Stimulated activated CD4-positive, alpha-beta T cell treated with anti-CD3 and anti-CD28 coated beads, TNF-alpha, amount 100 ng/mL, for 1 hour (primary cell): ENCODE measurements around the gene INPP5A.
"Not testable (repeated sequence)": the region's sequence is repeated elsewhere in the genome, so short reads cannot be mapped to it uniquely, and the experiment has no call there.

Source experiments
- DNase-seq, 3 donors: peaks; one replicate each; pipeline ENCODE4 v3.0.0-alpha.2; 2020; ENCODE audit warnings: low read depth in 3 of 3, low spot score in 1 of 3

The INPP5A gene

DNA sequence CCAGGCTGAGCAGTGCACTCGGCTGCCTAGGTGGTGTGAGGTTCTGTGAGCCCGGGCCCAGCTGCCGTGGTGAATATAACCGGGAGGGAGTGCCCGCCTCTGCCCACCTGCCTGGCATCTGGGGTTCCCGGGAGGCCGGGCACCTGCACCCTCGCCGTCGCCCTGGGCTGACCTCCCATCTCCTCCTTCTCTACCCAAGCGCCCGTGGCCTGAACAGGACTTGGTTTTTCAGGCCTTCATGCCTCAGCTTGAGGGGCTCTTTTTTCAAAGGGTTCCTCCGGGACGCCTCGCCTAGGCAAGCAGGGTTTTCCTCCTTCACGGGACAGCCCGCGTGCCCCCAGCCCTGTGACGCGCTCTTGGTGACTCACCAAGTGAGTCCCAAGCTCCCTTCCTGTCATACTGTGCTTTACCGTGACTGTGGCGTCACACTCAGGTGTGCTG is 9.9 kb downstream of the INPP5A start:
- no peak for DNase-seq

DNA sequence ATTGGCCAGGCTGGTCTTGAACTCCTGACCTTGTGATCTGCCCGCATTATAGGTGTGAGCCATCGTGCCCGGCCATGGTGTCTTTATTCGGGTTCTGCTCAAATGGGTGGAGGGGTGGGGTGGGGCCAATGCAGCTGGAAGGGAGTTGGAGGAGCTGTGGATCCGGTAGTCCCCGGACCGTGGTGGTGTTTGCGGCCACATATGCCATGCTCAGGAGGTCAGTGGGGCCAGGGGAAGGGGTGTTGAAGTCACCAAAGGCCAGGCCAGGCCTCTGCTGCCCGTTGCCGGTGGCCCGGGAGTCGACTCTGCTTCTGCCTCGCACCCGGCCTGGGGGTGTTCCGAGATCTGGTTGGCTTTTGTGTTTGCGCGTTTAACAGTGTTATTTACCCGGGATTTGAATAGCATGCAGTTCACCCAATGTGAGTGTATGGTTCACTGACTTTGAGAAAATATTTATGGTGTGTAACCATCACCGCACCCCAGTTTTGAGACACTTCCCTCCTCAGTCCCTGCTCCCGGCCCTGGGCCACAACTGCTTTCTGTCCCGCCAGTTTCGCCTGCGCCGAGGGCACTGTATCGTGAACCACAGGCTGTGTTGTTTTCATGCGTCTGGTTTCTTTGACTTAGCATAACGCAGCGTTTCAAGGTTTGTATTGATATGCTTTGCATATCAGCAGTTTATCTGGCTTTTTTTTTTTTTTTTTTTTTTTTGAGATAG is 10.7 kb downstream of the INPP5A start:
- no peak for DNase-seq

DNA sequence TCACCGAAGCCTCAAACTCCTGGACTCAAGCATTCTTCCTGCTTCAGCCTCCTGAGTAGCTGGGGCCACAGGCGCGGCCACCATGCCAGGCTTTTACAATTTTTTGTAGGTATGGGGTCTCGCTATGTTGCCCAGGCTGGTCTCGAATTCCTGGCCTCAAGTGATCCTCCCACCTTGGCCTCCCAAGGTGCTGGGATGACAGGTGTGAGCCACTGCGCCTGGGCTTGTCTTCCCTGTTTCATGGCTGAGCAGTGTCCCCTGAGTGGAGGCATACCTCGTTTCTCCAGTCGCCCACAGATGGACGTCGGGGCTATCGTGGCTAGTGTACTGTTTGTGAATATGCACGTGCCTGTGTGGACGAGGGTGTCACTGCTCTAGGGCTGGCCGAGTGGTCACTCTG is 11.3 kb downstream of the INPP5A start:
- DNase-seq: no peak

DNA sequence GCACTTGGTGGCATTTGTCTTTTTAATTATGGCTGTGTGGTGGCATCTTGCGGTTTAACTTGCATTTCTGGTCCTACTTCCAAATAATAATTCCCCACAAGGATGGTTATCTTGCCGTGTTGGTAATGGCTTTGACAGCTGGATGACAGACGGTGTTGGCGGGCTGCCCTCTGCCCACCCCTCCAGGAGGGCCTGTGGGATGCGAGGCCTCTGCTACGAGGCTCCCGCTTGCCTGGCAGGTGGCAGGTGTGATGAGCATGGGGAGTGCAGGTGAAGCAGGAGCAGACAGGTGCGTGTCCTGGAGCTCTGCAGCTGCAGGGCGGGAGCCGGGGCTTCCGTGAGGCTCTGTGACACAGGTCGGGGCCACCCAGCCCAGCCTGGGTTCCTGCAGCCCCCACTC is 11.8 kb downstream of the INPP5A start:
- DNase-seq: no peak

DNA sequence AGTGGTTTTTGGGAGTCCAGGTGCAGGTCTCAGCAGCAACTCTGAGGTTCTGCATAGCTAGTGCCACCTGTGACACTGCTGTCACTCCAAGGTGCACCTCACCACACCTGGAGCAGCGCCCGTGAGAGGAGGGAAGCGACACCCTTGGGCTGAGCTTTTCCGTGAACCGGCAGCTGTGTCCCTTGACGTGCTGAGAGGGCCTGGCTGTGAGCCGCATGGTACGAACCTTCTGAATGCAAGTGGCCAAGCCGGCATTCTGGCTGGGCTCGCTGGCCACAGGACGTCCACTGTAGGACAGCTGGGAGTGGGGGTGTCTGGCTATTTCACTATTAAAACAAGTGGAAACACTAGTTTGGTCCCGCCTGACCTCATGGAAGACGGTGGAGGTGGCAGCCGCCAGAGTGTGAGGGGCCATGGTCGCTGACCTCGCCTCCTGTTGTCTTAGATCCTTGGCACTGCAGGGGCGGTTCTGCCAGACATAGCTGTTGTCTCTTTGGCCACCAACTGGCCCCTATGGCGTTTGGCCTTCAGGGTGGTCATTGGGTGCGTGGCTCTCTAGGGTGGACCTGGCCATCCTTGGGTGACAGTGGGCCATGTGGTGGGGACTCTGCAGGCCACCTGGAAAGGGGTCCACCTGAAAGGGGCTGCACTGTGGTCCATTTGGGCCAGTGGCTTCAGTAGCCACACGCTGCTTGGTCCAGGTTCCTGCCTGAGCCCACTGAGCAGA is 12.9 kb downstream of the INPP5A start:
- DNase-seq: no peak

DNA sequence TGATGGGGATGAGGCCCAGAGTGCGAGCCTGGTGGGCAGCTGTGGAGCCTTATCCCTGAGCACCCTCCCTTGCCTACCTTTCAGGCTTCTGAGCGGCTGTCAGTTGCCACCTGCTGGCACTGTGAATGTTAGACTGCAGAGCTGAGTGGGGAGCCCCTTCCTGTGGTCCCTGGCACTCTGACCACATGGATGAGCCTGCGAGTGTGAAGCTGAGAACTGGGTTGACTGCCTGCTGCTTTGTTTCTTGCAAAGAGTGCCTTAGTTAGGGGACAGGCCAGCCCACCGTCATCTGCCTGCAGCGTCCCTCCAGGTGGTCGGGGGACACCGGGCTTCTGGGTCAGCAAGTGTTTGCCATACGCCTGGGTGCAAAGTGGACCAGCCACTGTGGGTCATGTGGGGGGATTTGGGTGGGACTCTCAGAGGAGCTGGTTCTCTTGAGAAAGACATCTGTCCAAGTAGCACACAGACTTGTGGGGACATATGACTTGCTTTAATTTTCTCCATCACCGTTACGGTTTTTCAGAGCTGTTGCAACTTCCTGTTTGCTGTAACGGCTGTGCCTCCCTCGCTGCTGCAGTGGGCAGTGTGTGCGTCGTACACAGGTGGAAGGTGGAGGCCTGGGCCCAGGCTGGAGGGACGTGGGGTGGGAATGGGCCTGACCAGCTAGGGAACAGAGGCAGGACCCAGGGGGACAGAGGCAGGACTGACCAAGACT is 13.7 kb downstream of the INPP5A start:
- no peak for DNase-seq

DNA sequence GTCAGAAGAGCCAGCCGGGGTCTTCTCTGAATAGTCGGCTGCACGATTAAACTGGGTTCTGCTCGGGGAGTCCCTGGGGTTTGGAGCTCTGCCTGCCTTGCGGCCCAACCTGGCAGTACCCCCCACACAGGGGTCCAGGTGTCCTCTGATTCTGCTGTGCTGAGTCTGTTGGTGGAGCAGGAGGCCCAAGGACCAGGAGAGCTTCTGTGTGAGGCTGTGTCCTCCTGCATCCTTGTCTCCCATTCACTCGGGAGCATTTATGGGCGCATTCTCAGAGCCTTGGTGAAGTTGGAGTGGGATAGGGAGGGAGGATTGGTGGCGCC is 14.2 kb downstream of the INPP5A start:
- no peak for DNase-seq

DNA sequence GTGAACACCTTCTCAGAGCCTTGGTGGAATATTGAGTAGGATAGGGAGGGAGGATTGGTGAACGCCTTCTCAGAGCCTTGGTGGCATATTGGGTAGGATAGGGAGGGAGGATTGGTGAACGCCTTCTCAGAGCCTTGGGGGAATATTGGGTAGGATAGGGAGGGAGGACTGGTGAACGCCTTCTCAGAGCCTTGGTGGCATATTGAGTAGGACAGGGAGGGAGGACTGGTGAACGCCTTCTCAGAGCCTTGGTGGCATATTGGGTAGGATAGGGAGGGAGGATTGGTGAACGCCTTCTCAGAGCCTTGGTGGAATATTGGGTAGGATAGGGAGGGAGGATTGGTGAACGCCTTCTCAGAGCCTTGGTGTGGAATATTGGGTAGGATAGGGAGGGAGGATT is 15.0 kb downstream of the INPP5A start:
- not testable (repeated sequence) for DNase-seq

DNA sequence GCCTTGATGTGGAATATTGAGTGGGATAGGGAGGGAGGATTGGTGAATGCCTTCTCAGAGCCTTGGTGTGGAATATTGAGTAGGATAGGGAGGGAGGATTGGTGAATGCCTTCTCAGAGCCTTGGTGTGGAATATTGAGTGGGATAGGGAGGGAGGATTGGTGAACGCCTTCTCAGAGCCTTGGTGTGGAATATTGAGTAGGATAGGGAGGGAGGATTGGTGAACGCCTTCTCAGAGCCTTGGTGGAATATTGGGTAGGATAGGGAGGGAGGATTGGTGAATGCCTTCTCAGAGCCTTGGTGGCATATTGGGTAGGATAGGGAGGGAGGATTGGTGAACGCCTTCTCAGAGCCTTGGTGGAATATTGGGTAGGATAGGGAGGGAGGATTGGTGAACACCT is 16.0 kb downstream of the INPP5A start:
- not testable (repeated sequence) for DNase-seq

DNA sequence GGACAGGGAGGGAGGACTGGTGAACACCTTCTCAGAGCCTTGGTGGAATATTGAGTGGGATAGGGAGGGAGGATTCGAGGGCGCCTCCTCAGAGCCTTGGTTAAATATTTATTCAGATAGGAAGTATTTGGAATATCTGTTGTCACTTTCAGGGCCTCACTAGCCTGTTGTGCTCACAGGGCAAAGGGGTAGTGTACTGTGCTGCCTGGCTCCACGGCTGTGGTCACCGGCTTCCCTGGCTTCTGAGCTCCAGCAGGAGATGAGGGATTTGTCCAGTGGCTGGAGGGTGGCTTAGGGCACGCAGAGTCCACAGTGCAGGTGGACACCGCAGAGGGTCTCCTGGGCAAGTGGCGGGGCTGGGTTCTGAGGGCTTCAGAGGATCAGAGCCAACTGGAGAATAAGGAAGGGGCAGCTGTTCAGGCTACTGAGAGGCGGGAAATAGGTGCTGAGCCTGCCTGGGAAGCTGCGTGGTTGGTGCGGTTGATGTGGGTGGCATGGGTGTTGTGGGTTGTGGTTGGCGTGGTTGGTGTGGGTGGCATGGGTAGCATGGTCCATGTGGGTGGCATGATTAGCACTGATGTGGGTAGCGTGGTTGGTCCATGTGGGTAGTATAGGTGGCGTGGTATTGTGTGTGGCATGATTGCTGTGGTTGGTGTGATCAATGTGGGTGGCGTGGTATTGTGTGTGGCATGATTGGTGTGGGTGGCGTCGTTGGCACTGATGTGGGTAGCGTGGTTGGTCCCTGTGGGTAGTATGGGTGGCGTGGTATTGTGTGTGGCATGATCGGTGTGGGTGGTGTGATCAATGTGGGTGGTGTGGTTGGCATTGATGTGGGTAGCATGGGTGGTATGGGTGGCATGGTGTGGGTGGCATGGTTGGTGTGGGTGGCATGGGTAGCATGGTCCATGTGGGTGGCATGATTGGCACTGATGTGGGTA is 16.7 kb downstream of the INPP5A start:
- no peak for DNase-seq

DNA sequence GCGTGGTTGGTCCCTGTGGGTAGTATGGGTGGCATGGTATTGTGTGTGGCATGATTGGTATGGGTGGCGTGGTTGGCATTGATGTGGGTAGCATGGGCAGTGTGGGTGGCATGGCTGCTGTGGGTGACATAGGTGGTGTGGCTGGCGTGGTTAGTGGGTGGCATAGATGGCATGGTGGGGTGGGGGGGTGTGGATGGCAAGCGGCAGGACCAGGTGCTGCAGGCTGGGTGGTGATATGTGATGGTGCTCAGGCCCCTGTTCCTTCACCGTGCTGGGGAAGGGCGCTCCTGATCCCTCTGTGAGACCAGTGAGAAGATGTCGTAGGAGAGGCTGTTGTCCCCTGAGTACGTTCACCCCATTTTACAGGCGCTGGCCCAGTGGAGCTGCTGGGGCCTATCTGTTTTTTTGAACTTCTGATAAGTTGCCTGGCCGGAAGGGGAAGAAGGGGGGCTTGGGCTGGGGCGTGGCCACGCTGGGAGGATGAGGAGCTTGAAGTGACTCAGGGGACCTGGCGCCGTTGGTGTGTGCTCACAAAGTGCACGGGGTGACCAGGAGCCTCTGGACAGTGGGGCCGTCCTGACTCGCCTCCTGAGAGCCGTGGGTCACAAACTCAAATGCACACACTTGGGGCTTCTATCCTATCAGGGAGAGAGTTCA is 17.5 kb downstream of the INPP5A start:
- no peak for DNase-seq

DNA sequence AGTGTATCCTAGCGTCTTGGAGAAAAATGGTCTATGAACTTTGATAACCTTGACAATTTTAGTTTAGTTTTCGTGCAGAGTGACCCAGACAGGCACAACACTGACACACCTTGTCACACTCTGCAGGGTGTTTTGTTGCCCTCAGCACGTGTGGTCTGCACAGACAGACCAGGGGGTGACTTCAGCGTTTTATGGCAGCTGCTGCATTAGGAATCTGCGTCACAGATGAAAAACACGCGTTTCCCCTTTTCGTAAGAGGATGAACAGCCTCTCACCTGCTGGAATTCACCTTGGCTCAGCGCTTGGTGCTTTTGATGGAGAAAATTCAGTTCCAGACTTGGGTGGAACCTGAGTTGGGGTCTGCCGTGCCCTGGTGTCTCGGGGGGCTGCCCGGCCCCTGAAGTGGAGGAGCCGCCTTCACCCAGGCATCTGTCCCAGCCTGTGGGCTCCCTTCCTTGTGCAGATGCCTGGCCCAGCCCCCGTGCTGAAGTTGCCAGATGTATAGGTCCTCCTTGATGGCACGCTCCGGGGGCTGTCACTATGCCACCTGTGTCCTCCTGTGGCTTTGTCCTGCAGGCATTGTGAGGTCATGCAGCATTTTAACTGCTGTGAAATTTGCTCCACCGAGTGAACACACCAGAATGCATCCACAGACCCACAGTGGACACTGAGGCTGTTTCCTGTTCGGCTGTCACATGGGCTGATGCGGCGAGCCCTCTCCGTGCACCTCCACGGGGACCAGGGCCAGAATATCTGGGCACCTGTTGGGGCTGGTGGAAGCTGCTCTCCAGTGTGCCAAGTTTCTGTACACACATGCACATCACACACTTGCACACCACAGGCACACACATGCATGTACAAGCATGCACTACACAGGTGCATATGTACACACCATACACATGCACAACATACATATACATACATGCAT is 18.3 kb downstream of the INPP5A start:
- DNase-seq: no peak

DNA sequence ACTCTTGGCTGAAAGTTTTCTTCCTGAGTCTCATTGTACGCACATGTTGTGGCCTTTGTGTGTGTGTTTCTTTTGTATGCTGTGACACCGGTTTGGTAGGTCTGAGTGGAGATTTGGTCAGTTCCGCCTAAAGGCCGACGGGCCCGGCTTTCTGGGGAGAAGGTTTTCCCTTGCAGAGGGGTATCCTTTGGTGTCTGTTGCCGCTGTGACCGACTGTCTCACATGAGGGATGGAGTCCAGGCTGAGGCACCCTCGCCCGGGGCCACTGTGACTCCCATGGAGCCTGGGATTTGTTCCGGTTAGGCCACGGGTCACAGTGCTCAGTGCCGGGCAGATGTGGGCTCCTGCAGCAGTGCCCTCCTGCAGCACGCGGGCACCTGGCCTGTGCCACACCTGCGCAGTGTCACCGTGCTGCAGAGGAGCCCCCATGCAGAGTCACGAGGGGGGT is 19.4 kb downstream of the INPP5A start:
- DNase-seq: no peak

DNA sequence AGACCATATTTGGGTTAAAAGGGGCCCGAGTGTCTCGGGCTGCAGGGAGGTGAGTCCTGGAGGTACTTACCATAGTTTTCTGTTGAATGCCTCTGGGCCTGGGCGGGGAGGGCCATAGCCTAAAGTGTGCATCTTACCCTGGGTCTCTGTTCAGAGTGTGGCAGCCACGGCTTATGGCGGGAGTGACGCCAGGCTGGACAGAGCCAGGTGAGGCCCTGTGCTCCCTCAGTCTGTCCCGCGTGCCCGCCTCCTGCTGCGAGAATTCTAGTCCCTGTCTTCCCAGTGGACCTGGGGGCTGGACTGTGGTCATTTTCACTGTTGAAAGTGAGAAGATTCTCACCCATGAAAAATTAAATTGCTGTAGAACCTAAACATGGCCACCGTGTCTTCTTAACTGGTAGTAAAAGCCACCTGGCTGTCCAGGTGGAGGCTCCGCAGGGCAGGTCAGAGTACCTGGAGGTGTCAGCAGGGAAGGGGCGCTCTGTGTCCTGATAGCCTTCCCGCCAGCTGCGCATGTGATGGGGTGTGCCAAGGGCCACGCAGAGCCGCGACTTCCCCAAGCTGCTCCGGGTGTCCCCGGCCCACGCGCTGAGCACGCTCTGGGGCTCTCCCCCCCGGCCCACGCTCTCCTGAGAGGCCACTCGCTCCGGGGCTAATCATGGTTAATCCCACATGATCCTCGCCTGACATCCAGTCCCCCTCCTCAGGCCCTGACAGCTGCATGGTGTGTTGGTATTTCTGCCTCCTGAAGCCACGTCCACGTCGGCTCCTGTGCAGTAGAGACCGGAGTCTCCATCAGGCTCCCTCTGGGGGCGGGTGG is 20.3 kb downstream of the INPP5A start:
- no peak for DNase-seq

DNA sequence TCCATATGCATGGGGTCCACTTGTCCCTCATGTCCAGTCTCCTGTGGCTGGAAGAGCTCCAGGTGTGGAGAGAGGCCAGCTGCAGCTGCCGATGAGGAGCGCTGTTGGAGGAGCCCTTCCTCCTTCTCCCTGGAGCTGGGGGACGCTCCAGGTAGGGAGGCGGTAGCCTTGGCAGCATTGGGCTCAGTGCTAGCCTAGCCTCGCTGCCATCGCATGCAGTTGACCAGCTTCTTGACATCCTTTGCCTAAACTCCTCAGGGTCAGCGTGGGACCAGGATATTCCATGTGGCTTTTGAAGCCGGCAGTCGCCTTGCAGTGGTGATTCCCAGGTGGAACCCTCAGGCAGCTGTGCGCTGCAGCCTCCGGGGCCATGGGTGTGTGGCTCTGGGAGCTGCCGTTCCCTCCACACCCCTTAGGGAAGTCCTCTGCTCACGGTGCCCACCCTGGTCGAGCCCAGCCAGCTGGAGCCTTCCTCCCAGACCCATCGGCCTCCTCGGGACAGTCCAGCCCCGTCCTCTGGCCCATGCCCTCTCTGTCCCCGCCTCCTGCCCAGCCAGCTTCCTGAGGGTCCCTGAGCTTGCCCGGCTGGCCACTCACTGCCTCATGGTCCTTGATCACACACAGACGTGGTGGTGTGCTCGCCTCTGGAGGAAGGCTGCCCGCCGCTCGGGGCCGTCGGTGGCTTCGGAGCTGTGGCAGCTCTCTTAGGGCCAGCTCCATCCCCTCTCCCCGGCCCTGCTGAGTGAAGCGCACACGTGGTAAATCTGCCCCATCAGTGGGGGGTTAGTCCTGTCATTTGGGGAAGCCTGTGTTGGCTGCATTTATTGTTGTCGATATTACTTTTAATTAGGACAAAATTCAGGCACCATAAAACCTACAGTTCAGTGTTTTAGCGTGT is 21.2 kb downstream of the INPP5A start:
- DNase-seq: no peak

DNA sequence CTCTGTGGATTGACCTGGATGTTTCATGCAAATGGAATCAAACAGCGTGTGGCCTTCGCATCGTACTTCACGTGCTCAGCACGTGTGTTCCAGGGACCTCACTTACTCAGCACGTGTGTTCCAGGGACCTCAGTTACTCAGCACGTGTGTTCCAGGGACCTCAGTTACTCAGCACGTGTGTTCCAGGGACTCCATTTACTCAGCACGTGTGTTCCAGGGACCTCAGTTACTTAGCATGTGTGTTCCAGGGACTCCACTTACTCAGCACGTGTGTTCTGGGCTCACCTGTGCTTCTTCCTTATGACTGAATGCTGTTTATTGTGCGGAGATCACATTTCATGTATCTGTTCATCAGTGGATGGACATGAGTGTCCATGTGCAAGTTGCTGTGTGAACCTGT is 22.0 kb downstream of the INPP5A start:
- DNase-seq: no peak

DNA sequence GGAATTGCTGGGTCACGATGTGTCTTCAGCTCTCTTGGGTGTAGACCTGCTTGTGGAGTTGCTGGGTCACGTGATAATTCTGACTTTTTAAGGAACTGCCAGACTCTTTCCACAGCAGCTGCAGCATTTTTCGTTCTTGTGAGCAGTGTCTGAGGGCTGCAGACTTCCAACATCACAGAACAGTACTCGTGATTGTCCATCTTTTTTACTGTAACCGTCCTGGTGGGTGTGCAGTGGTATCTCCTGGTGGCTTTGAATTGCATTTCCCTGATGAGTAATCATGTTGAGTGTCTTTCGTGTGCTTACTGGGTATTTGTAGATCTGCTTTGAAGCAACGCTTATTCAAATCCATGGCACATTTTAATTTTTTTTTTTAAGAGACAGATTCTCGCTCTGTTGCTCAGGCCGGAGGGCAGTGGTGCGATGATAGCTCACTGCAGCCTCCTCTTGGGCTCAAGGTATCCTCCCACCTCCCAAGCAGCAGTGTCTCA is 22.7 kb downstream of the INPP5A start:
- no peak for DNase-seq
